MM.1S (cell line): ENCODE measurements around the gene CARD11.

Source experiments
- EZH2 ChIP-seq: fragments of 300-600 bp; sonication (generic); optimal IDR thresholded peaks from 2 replicates; pipeline ENCODE3; 2017; ENCODE audit warnings: low read depth, mild to moderate bottlenecking, antibody characterized with exemption, low read length, mixed read lengths
- EZH2phosphoT487 ChIP-seq: fragments of 300-600 bp; sonication (generic); IDR thresholded peaks from 2 replicates; pipeline ENCODE4 v1.6.1; 2018; ENCODE audit warnings: antibody characterized with exemption, low read length
- TF ChIP-seq, protein P1 (sequence below): fragments of 300-600 bp; sonication (generic); IDR thresholded peaks from 2 replicates; pipeline ENCODE4 v1.5.1; 2016; ENCODE audit warnings: antibody characterized with exemption, low read length, mixed read lengths

- TF ChIP-seq, protein P1, sequence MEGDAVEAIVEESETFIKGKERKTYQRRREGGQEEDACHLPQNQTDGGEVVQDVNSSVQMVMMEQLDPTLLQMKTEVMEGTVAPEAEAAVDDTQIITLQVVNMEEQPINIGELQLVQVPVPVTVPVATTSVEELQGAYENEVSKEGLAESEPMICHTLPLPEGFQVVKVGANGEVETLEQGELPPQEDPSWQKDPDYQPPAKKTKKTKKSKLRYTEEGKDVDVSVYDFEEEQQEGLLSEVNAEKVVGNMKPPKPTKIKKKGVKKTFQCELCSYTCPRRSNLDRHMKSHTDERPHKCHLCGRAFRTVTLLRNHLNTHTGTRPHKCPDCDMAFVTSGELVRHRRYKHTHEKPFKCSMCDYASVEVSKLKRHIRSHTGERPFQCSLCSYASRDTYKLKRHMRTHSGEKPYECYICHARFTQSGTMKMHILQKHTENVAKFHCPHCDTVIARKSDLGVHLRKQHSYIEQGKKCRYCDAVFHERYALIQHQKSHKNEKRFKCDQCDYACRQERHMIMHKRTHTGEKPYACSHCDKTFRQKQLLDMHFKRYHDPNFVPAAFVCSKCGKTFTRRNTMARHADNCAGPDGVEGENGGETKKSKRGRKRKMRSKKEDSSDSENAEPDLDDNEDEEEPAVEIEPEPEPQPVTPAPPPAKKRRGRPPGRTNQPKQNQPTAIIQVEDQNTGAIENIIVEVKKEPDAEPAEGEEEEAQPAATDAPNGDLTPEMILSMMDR: no peak
- TF ChIP-seq EZH2phosphoT487 (no peak), EZH2 (no peak)
Observed at GRCh38 chr7:3028071-3028757, 15.5 kb downstream of the CARD11 start.
